K562 (cell line): ENCODE data around the gene ST3GAL3. TPM values are rescaled to one million over a fixed set of nuclear protein-coding genes. Genes with fewer than 3 reads are reported as not detected.
"Not testable (repeated sequence)": the region's sequence is repeated elsewhere in the genome, so short reads cannot be mapped to it uniquely, and the experiment has no call there.

ENCODE experiments used
- ATAC-seq: fragments of 200-7000 bp; cut with Tn5 transposase; 3 replicates; pipeline ENCODE4 v1.9.1; 2020; ENCODE audit warnings: moderate library complexity
- BruUV-seq: library from RNA; stranded (reverse); fragments of 400-500 nt; replicated peaks from 2 replicates; lab custom pipeline; 2021; lab: Mats Ljungman, UMichigan
- CTCF ChIA-PET: fragments of 300-600 bp; formaldehyde crosslinking; extraction: SDS; loops from one replicate; lab custom pipeline; 2021; ENCODE audit warnings: low intra/inter-chr PET ratio; lab: Yijun Ruan, JAX
- POLR2A ChIA-PET: fragments of 300-600, 350-650 bp; sonication (Branson Sonifier 250); formaldehyde crosslinking; extraction: SDS; loops from one replicate; lab custom pipeline; 2021; ENCODE audit warnings: antibody characterized with exemption, inconsistent platforms; lab: Yijun Ruan, JAX
- DNase-seq, 4 experiments: peaks; one replicate each; pipeline versions ENCODE4 v3.0.0 to v3.0.0-alpha.2; 2011 to 2018; ENCODE audit warnings: low spot score in 3 of 4, mixed read lengths in 3 of 4; ENCODE audit errors: extremely low read depth in 1 of 4
- FAIRE-seq: peaks from 2 replicates; lab custom pipeline; 2011; peaks lifted over from hg19 to GRCh38; lab: Jason Lieb, UNC
- H2AFZ ChIP-seq: 2 replicates; pipeline ENCODE4 v1.6.0; 2011; ENCODE audit warnings: low read depth, low read length, control low read depth, inconsistent platforms
- H3K27ac ChIP-seq: fragments of 200-600 bp; 3 replicates; pipeline ENCODE4 v1.8.0; 2011; ENCODE audit warnings: low read depth, mild to moderate bottlenecking, control low read depth, inconsistent platforms, low read length, moderate library complexity, mixed read lengths; ENCODE audit errors: extremely low read depth
- H3K27me3 ChIP-seq, 2 experiments: fragments of 300-600 bp in 1 of 2; 2 replicates in 1 of 2; 3 replicates in 1 of 2; pipeline versions ENCODE4 v1.6.0 to v1.8.0; 2011; ENCODE audit warnings: inconsistent platforms in 2 of 2, low read length in 2 of 2, mild to moderate bottlenecking in 1 of 2, mixed read lengths in 1 of 2, moderate library complexity in 1 of 2; ENCODE audit not compliant: control insufficient read depth in 2 of 2, insufficient read depth in 2 of 2
- H3K36me3 ChIP-seq: fragments of 300-600 bp; 3 replicates; pipeline ENCODE4 v1.8.0; 2011; ENCODE audit warnings: mild to moderate bottlenecking, low read length, inconsistent platforms; ENCODE audit not compliant: control insufficient read depth, insufficient read depth
- H3K4me1 ChIP-seq, 2 experiments: fragments of 200-600 bp in 1 of 2; replicated peaks in 1 of 2; 2 replicates in 1 of 2; 3 replicates in 1 of 2; pipeline versions ENCODE4 v1.5.1 to v1.8.0; 2011; ENCODE audit warnings: inconsistent platforms in 2 of 2, low read length in 2 of 2, mild to moderate bottlenecking in 1 of 2, mixed read lengths in 1 of 2, moderate library complexity in 1 of 2; ENCODE audit not compliant: control insufficient read depth in 2 of 2, insufficient read depth in 2 of 2
- H3K4me2 ChIP-seq: 2 replicates; pipeline ENCODE4 v1.6.1; 2011; ENCODE audit warnings: low read length, control low read depth, inconsistent platforms, mixed read lengths; ENCODE audit not compliant: insufficient read depth
- H3K4me3 ChIP-seq: fragments of 200-600 bp; sonication (generic), shearing (Covaris generic); 2 replicates; pipeline ENCODE4 v1.5.1; 2016; ENCODE audit warnings: control low read depth, inconsistent platforms
- H3K79me2 ChIP-seq: fragments of 200-600 bp; 3 replicates; pipeline ENCODE4 v1.8.0; 2011; ENCODE audit warnings: low read length, inconsistent platforms; ENCODE audit not compliant: control insufficient read depth, insufficient read depth
- H3K9ac ChIP-seq, 2 experiments: 2 replicates each; pipeline versions ENCODE4 v1.6.0 to v1.6.1; 2011; ENCODE audit warnings: low read depth in 2 of 2, low read length in 2 of 2, control low read depth in 1 of 2, inconsistent platforms in 1 of 2, mild to moderate bottlenecking in 1 of 2, mixed read lengths in 1 of 2; ENCODE audit not compliant: insufficient read depth in 1 of 2
- H3K9me1 ChIP-seq: one replicate; pipeline ENCODE4 v1.6.0; 2011; ENCODE audit warnings: inconsistent platforms, mild to moderate bottlenecking, low read length, moderate library complexity; ENCODE audit not compliant: control insufficient read depth, insufficient read depth
- H3K9me3 ChIP-seq: replicated peaks from 2 replicates; pipeline ENCODE4 v1.5.1; 2011; ENCODE audit warnings: low read depth, low read length, inconsistent platforms; ENCODE audit not compliant: control insufficient read depth, insufficient read depth
- H4K20me1 ChIP-seq: replicated peaks from 2 replicates; pipeline ENCODE4 v1.6.1; 2011; ENCODE audit warnings: low read length, inconsistent platforms, mixed read lengths; ENCODE audit not compliant: control insufficient read depth, insufficient read depth
- BCOR ChIP-seq: fragments of 450-650 bp; IDR thresholded peaks from 2 replicates; pipeline ENCODE4 v1.6.1; 2016
- PPARD ChIP-seq: fragments of 250-450 bp; sonication (Bioruptor Pico); IDR thresholded peaks from 2 replicates; pipeline ENCODE4 v1.8.0; 2022; ENCODE audit warnings: inconsistent platforms, mild to moderate bottlenecking, moderate library complexity
- RBM25 ChIP-seq: fragments of 200-400 bp; formaldehyde crosslinking; IDR thresholded peaks from 2 replicates; pipeline ENCODE4 v1.6.1; 2018; ENCODE audit warnings: low read length, low read depth, moderate library complexity; ENCODE audit not compliant: severe bottlenecking
- THRAP3 ChIP-seq: fragments of 450-650 bp; IDR thresholded peaks from 2 replicates; pipeline ENCODE4 v1.6.1; 2016; ENCODE audit warnings: mild to moderate bottlenecking, inconsistent platforms, borderline replicate concordance
- ZNF146 ChIP-seq: IDR thresholded peaks from one replicate; pipeline ENCODE4 v1.6.1; 2018; ENCODE audit warnings: missing compliant biosample characterization; ENCODE audit not compliant: unreplicated experiment
- ZNF707 ChIP-seq: fragments of 250-450 bp; sonication (Bioruptor Pico); conservative IDR thresholded peaks from 2 replicates; pipeline ENCODE4 v1.8.0; 2022; ENCODE audit warnings: inconsistent platforms, mild to moderate bottlenecking, moderate library complexity
- WGBS: fragments of 100-300 bp; shearing (Covaris generic); methylation state at CpG from one replicate; pipeline ENCODE4 v1.1.6; 2016; ENCODE audit warnings: low coverage, mixed read lengths; ENCODE audit not compliant: insufficient coverage; ENCODE audit errors: missing lambda C conversion rate; 5-methylcytosine and 5-hydroxymethylcytosine counted together
- in situ Hi-C: fragments of 300-500 bp; cut with MboI; formaldehyde crosslinking; loops from 4 replicates; pipeline ENCODE4 v1.15.0; 2018; ENCODE audit warnings: inconsistent platforms, mixed read lengths
- intact Hi-C: fragments of 100-400 bp; cut with micrococcal nuclease; formaldehyde crosslinking; loops from 2 replicates; pipeline ENCODE4 v1.14.2; 2022
- polyA plus RNA-seq, 8 experiments: library from polyadenylated mRNA; depleted of rRNA in 4 of 8; stranded (reverse) in 5 of 8; unstranded in 3 of 8; fragments of >200 nt; fragmentation: Nextera tagmentation in 2 of 8; fragmentation: Illumina TruSeq in 1 of 8; extraction: Ambion mirVana in 2 of 8; extraction: Trizol in 1 of 8; gene quantifications; 2 replicates each; pipeline versions ENCODE4 v1.2.1 to v1.2.3, GENCODE V29; 2011 to 2014; ENCODE audit warnings: inconsistent platforms in 1 of 8, missing spikeins in 1 of 8
- total RNA-seq, 7 experiments: library from RNA; depleted of rRNA in 6 of 7; stranded (reverse); fragments of >200 nt in 6 of 7; fragmentation: Illumina TruSeq in 2 of 7; extraction: Trizol in 2 of 7; gene quantifications; 2 replicates each; pipeline versions ENCODE4 v1.2.1 to v1.2.3, GENCODE V29; 2011 to 2021; ENCODE audit warnings: low replicate concordance in 1 of 7
- TF ChIP-seq, protein P1 (sequence below), 2 experiments: IDR thresholded peaks in 1 of 2; conservative IDR thresholded peaks in 1 of 2; 2 replicates each; pipeline ENCODE4 v1.6.1; 2016; ENCODE audit warnings: low read depth in 2 of 2, mild to moderate bottlenecking in 1 of 2, missing compliant biosample characterization in 1 of 2, missing genetic modification characterization in 1 of 2, moderate library complexity in 1 of 2
- TF ChIP-seq, protein P2 (sequence below), 2 experiments: fragments of 450-650 bp; IDR thresholded peaks; 2 replicates each; pipeline ENCODE4 v1.6.1; 2018; ENCODE audit warnings: mild to moderate bottlenecking in 2 of 2, low read depth in 1 of 2; ENCODE audit not compliant: partially characterized antibody in 2 of 2

Gene ST3GAL3
- total and polyA plus RNA-seq, 9 of the 15 experiments (the other 6 are each of a cell fraction or from before 2014, with no cell fraction given) = 1.2 to 18.9 (median 11.0) TPM

DNA sequence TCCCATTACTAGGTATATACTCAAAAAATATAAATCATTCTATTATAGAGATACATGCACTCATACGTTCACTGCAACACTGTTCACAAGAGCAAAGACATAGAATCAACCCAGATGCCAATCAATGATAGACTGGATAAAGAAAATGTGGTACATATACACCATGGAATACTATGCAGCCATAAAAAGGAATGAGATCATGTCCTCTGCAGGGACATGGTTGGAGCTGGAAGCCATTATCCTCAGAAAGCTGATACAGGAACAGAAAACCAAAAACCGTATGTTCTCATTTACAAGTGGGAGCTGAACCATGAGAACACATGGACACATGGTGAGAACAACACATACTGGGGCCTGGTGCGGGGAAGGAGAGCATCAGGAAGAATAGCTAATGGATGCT, 70.6 kb downstream of the ST3GAL3 start:
- H3K9me3 ChIP-seq, H3K4me2 ChIP-seq, H3K79me2 ChIP-seq, H3K27me3 ChIP-seq, H3K27ac ChIP-seq, H3K4me3 ChIP-seq, CTCF ChIA-PET, H3K9me1 ChIP-seq, H4K20me1 ChIP-seq, in situ Hi-C loops, H3K9ac ChIP-seq, DNase-seq, BruUV-seq, H3K36me3 ChIP-seq, H2AFZ ChIP-seq, intact Hi-C loops: not testable (repeated sequence)
- WGBS = 74% methylated on average over 3 of the region's 3 CpGs
- peaks cover 4 to 17% of the 10 kb centered on the region in 2 experiments; a peak in 4 of 5 replicates for H3K4me1 ChIP-seq
- POLR2A ChIA-PET = interaction anchor here (0.6 kb wide), 1 partner anchor 159 kb away, joined by 3 read pairs; no protein-coding TSS in a partner anchor
- TF ChIP-seq RBM25 (peak; percentile 43), BCOR (peak; percentile 61; the same call in 1 of the 2 replicates), ZNF146 (CRISPR knock-in tag) (peak; percentile 94)
- TF ChIP-seq, all 486 proteins: peak for 3; not testable (repeated sequence) for 483
- ATAC-seq, FAIRE-seq: not testable (repeated sequence)

DNA sequence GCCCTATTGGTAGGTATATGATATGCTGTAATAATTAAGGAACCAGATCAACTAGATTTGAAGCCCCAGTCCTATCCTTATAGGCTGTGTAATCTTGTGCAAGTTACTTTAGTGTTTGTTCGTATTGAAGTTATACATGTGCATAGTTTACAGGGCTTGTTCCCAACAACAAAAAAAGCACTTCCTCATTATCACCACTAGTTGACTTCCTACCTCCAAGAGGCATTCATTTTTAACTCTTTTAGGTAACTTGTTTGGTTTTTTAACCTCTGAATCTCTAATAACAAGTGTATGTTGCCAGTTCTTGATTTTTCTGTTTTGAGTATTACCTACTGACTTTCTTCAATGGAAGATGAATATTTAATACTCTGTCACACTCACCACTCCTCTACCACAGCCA, 71.9 kb downstream of the ST3GAL3 start:
- no peak for DNase-seq
- Histone ChIP-seq H4K20me1 (no peaks in the 10 kb centered on the region), H3K9me1 (no peaks in the 10 kb centered on the region), H3K27me3 (no peaks in the 10 kb centered on the region), H3K9ac (no peak overlapping the region), H2AFZ (no peak overlapping the region), H3K9me3 (no peaks in the 10 kb centered on the region), H3K36me3 (peaks cover 5% of the 10 kb centered on the region; the same call in 2 of the 3 replicates), H3K27ac (no peak overlapping the region), H3K4me2 (no peak overlapping the region), H3K4me1 (peaks cover 6 to 28% of the 10 kb centered on the region in 2 experiments), H3K4me3 (no peak overlapping the region), H3K79me2 (no peaks in the 10 kb centered on the region)
- FAIRE-seq = no peak
- CTCF ChIA-PET = no interaction called here
- 31% methylated on average over 1 of the region's 1 CpG for WGBS
- BruUV-seq = no TSS peak
- POLR2A ChIA-PET = no interaction called here
- in situ Hi-C loops = no loop called here
- ATAC-seq = peak; percentile 53; the same call in 2 of the 3 replicates
- intact Hi-C loops = no loop called here
- TF ChIP-seq PPARD (no peak), ZNF707 (CRISPR knock-in tag) (no peak), THRAP3 (no peak)
- TF ChIP-seq, protein P1, sequence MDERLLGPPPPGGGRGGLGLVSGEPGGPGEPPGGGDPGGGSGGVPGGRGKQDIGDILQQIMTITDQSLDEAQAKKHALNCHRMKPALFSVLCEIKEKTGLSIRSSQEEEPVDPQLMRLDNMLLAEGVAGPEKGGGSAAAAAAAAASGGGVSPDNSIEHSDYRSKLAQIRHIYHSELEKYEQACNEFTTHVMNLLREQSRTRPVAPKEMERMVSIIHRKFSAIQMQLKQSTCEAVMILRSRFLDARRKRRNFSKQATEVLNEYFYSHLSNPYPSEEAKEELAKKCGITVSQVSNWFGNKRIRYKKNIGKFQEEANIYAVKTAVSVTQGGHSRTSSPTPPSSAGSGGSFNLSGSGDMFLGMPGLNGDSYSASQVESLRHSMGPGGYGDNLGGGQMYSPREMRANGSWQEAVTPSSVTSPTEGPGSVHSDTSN (CRISPR knock-in tag; IDR thresholded peaks at IDR 0.05; ENCODE audit: low read depth) = no peak
- TF ChIP-seq, protein P1 (tag; conservative IDR thresholded peaks at IDR 0.05; ENCODE audit: low read depth) = no peak
- TF ChIP-seq, protein P2, sequence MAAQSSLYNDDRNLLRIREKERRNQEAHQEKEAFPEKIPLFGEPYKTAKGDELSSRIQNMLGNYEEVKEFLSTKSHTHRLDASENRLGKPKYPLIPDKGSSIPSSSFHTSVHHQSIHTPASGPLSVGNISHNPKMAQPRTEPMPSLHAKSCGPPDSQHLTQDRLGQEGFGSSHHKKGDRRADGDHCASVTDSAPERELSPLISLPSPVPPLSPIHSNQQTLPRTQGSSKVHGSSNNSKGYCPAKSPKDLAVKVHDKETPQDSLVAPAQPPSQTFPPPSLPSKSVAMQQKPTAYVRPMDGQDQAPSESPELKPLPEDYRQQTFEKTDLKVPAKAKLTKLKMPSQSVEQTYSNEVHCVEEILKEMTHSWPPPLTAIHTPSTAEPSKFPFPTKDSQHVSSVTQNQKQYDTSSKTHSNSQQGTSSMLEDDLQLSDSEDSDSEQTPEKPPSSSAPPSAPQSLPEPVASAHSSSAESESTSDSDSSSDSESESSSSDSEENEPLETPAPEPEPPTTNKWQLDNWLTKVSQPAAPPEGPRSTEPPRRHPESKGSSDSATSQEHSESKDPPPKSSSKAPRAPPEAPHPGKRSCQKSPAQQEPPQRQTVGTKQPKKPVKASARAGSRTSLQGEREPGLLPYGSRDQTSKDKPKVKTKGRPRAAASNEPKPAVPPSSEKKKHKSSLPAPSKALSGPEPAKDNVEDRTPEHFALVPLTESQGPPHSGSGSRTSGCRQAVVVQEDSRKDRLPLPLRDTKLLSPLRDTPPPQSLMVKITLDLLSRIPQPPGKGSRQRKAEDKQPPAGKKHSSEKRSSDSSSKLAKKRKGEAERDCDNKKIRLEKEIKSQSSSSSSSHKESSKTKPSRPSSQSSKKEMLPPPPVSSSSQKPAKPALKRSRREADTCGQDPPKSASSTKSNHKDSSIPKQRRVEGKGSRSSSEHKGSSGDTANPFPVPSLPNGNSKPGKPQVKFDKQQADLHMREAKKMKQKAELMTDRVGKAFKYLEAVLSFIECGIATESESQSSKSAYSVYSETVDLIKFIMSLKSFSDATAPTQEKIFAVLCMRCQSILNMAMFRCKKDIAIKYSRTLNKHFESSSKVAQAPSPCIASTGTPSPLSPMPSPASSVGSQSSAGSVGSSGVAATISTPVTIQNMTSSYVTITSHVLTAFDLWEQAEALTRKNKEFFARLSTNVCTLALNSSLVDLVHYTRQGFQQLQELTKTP (IDR thresholded peaks at IDR 0.05; ENCODE audit: low read depth in 1 of 2, partially characterized antibody in 2 of 2) = no peak
